Mesothelial cell of epicardium (in vitro differentiated cells): ENCODE results near the gene CYTH2. TPM values are rescaled to one million over a fixed set of nuclear protein-coding genes. Genes with fewer than 3 reads are reported as not detected.
"Not testable (repeated sequence)": the region's sequence is repeated elsewhere in the genome, so short reads cannot be mapped to it uniquely, and the experiment has no call there.

ENCODE experiments used
- DNase-seq, 2 experiments: peaks; one replicate each; pipeline ENCODE4 v3.0.0; 2021; ENCODE audit warnings: low spot score in 2 of 2; ENCODE audit not compliant: unreplicated experiment in 2 of 2
- H3K27ac Mint-ChIP-seq: 2 replicates; pipeline ENCODE4 v1.8.0; 2021; ENCODE audit warnings: mixed read lengths
- H3K27me3 Mint-ChIP-seq: 2 replicates; pipeline ENCODE4 v1.8.0; 2021; ENCODE audit warnings: low read depth, mixed read lengths
- H3K36me3 Mint-ChIP-seq: 2 replicates; pipeline ENCODE4 v1.8.0; 2021; ENCODE audit warnings: mixed read lengths
- H3K4me1 Mint-ChIP-seq: 2 replicates; pipeline ENCODE4 v1.8.0; 2021; ENCODE audit warnings: mixed read lengths
- H3K4me3 Mint-ChIP-seq: 2 replicates; pipeline ENCODE4 v1.8.0; 2021; ENCODE audit warnings: mild to moderate bottlenecking, moderate library complexity, mixed read lengths
- H3K9me3 Mint-ChIP-seq: 2 replicates; pipeline ENCODE4 v1.8.0; 2021; ENCODE audit warnings: mixed read lengths
- total RNA-seq: library from RNA; stranded (reverse); gene quantifications from 3 replicates; pipeline ENCODE4 v1.2.1, GENCODE V29; 2021
- TF ChIP-seq, protein P1 (sequence below): fragments of 200-600 bp; sonication (generic); IDR thresholded peaks from one replicate; pipeline ENCODE4 v1.5.0; 2021; ENCODE audit warnings: antibody characterized with exemption; ENCODE audit not compliant: unreplicated experiment

CYTH2 gene
- total RNA-seq, 1 donor from 2014 or later = 190 TPM

DNA sequence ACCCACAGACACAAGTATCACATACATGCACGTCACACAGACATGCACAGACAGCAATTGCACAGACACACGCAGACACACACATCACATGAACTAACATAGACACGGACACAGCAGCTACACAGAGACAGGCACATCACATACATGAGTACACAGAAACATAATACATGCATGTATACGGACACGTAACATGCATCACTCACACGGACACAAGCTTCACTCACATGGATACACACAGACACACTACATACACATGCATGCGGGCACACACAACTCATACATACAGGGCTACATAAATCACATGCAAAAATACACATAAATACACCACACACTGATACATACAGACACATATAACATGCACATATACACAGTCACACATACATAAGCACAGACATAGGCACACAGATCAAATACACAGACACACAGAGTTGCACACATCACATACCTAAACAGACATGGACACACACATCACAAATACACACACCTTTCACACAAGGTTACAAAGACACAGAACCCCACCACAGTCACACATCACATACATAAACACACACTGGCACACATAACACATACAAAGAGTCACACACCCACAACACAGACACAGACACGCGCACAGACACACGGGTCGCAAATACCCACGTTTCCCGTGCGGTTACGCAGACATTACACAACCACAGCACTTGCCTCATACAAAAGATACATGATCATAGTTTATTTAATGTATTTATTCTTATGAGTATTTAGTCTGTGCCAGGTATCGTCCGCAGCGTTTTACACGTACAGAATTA is 43.5 kb downstream of the CYTH2 start:
- TF ChIP-seq, protein P1, sequence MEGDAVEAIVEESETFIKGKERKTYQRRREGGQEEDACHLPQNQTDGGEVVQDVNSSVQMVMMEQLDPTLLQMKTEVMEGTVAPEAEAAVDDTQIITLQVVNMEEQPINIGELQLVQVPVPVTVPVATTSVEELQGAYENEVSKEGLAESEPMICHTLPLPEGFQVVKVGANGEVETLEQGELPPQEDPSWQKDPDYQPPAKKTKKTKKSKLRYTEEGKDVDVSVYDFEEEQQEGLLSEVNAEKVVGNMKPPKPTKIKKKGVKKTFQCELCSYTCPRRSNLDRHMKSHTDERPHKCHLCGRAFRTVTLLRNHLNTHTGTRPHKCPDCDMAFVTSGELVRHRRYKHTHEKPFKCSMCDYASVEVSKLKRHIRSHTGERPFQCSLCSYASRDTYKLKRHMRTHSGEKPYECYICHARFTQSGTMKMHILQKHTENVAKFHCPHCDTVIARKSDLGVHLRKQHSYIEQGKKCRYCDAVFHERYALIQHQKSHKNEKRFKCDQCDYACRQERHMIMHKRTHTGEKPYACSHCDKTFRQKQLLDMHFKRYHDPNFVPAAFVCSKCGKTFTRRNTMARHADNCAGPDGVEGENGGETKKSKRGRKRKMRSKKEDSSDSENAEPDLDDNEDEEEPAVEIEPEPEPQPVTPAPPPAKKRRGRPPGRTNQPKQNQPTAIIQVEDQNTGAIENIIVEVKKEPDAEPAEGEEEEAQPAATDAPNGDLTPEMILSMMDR = no peak
- peaks cover 23% of the 10 kb centered on the region for H3K4me1 Mint-ChIP-seq

DNA sequence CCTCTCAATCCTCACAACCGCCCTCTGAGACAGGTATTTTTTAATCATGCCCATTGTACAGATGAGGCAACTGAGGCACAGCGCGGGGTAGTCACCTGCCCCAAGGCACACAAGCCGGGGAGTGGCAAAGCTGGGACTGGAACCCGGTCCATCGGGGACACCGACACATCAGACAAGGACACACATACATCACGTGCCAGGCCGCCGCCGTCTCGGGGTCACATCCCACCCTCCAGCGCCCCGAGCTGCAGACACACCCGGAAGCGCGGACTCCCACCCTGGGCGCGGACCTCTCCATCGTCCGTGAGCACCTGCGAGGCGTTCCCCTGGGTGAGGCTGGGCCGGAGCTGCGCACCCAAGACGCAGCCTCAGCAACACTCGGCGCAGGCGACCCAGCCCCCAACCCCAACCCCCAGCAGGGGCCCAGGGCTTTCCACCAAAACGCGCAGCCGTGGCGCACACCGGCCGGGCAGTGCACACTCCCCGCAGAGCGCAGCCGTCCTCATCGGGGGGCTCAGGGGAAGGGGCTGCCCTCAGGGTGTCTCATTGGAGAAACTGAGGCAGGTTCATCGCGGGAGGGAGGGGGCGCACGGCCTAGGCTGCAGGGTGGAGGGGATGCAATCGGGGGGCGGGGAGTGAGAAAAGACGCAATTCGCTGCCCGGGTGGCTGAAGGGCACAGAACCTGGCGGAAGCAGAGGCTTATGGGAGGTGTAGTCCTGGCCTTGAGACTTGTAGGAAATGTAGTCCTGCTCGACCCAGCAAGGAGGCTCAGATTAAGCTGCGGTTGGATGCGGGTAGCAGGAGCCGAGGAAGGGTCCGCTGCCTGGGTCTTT is 44.3 kb downstream of the CYTH2 start:
- TF ChIP-seq, protein P1 = no peak
- no peak overlapping the region for H3K4me3 Mint-ChIP-seq
- H3K27me3 Mint-ChIP-seq = peaks cover 3% of the 10 kb centered on the region
- H3K27ac Mint-ChIP-seq = no peak overlapping the region
- no peaks in the 10 kb centered on the region for H3K36me3 Mint-ChIP-seq
- DNase-seq = no peak
- no peaks in the 10 kb centered on the region for H3K9me3 Mint-ChIP-seq
- peaks cover 23% of the 10 kb centered on the region for H3K4me1 Mint-ChIP-seq

More for the DNA sequence above, 43.5 kb downstream of the CYTH2 start:
- Mint-ChIP-seq H3K27ac (no peak overlapping the region), H3K27me3 (peaks cover 3% of the 10 kb centered on the region), H3K9me3 (no peaks in the 10 kb centered on the region), H3K36me3 (peaks cover 2% of the 10 kb centered on the region), H3K4me3 (no peak overlapping the region)
- DNase-seq = no peak

DNA sequence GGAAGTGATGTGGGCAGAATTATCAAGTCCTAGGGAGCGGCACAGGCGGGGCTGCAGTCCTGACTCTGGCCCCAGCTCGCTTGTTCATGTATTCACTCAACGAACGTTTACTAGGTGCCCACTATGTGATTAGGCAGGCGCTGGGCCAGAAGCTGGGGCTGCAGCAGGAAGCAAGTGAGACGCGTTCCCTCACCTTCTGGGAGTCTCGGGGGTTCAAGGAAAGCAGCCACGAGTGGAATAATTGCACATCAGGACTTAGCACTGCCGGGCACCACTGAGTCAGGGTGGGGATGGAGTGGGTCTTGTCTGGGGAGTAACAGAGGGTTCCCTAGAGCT is 44.9 kb downstream of the CYTH2 start:
- no peaks in the 10 kb centered on the region for H3K9me3 Mint-ChIP-seq
- no peaks in the 10 kb centered on the region for H3K36me3 Mint-ChIP-seq
- H3K4me3 Mint-ChIP-seq = no peak overlapping the region
- peaks cover 23% of the 10 kb centered on the region for H3K4me1 Mint-ChIP-seq
- peaks cover 3% of the 10 kb centered on the region for H3K27me3 Mint-ChIP-seq
- TF ChIP-seq, protein P1 = no peak
- no peak for DNase-seq
- H3K27ac Mint-ChIP-seq = no peak overlapping the region

DNA sequence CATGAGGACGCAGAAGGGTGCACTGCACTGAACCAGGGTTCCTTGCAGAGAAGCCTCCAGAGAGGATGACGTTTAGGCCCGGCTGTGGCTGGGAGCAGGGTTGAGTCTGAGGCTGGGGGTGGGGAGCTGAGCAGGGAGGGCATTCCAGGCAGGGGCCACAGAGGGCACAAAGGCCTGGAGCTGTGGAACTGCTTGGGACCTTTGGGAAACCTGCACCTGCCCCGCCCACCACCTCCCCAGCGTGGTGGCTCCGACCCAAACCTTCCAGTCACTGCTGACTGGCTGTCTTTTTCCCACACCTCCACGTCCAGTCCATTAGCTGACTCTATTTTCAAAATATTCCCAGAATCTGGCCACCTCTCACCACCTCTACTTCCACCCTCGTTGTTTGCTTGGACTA is 47.4 kb downstream of the CYTH2 start:
- Mint-ChIP-seq H3K4me1 (peaks cover 12% of the 10 kb centered on the region), H3K27ac (no peak overlapping the region), H3K9me3 (no peaks in the 10 kb centered on the region), H3K36me3 (no peaks in the 10 kb centered on the region), H3K4me3 (no peak overlapping the region), H3K27me3 (no peaks in the 10 kb centered on the region)
- TF ChIP-seq, protein P1 = no peak
- DNase-seq = no peak

DNA sequence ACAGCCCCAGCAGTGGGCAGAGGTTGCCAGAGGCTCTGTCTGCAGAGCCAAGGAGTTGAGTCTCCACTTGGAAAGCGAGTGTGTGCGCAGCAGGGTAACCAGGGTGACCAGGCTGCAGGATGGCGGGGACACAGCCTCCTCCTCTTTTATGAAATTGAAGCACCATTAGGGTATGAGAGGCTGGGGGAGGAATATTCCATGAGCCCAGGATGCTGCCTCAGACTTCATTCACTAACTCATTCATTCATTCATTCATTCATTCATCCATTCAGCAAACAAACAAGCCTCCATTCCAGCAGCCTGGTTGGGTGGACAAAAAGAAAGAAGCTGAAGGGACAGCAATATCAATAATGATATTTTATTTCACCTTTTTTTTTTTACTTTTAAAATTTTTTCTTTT is 49.0 kb downstream of the CYTH2 start:
- Mint-ChIP-seq H3K4me1 (peaks cover 12% of the 10 kb centered on the region), H3K27ac (no peak overlapping the region), H3K27me3 (no peaks in the 10 kb centered on the region), H3K9me3 (no peaks in the 10 kb centered on the region), H3K36me3 (no peaks in the 10 kb centered on the region), H3K4me3 (no peak overlapping the region)
- DNase-seq = no peak
- TF ChIP-seq, protein P1 = no peak

DNA sequence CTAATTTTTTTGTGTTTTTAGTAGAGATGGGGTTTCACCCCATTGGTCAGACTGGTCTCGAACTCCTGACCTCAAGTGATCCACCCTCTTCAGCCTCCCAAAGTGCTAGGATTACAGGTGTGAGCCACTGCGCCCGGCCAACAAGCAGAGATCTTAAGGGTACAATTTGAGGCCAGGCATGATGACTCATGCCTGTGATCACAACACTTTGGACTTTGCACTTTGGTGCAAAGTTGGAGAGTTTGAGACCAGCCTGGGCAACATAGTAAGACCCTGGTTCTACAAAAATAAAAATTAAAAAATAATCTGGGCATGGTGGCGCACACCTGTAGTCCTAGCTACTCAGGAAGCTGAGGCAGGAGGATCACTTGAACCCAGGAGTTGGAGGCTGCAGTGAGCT is 50.3 kb downstream of the CYTH2 start:
- not testable (repeated sequence) for DNase-seq, H3K27ac Mint-ChIP-seq, H3K36me3 Mint-ChIP-seq, H3K4me1 Mint-ChIP-seq, H3K4me3 Mint-ChIP-seq, H3K27me3 Mint-ChIP-seq, H3K9me3 Mint-ChIP-seq
